ENCODE measurements around the gene ADARB2. TPM values are rescaled to one million over a fixed set of nuclear protein-coding genes. Genes with fewer than 3 reads are reported as not detected.

ADARB2 gene
- total and polyA plus RNA-seq, 2 experiments from 2014 or later: 1.6 to 3.1 TPM

GRCh38 chr10:1390200-1390599, 347.1 kb downstream of the ADARB2 start:
- no peak overlapping the region for H3K27ac ChIP-seq
- H3K36me3 ChIP-seq: no peaks in the 10 kb centered on the region
- TF ChIP-seq CTCF (IDR thresholded peaks at IDR 0.05; ENCODE audit: low read depth, low read length): no peak
- H3K4me1 ChIP-seq (ENCODE audit: low read depth): no peaks in the 10 kb centered on the region
- DNase-seq (ENCODE audit: low read depth in 1 of 2, low spot score in 1 of 2): no peak
- no peak overlapping the region for H3K4me3 ChIP-seq
- H3K27me3 ChIP-seq: no peaks in the 10 kb centered on the region
- H3K9me3 ChIP-seq (ENCODE audit: low read depth): no peaks in the 10 kb centered on the region

GRCh38 chr10:1384026-1384425, 353.3 kb downstream of the ADARB2 start:
- H3K27ac ChIP-seq: no peak overlapping the region
- DNase-seq (ENCODE audit: low read depth in 1 of 2, low spot score in 1 of 2): no peak
- no peak for TF ChIP-seq CTCF (IDR thresholded peaks at IDR 0.05; ENCODE audit: low read depth, low read length)
- H3K36me3 ChIP-seq: no peaks in the 10 kb centered on the region
- no peak overlapping the region for H3K4me3 ChIP-seq
- H3K27me3 ChIP-seq: peaks cover 10% of the 10 kb centered on the region
- H3K9me3 ChIP-seq (ENCODE audit: low read depth): no peaks in the 10 kb centered on the region
- H3K4me1 ChIP-seq (ENCODE audit: low read depth): no peaks in the 10 kb centered on the region

GRCh38 chr10:1382711-1383110, 354.6 kb downstream of the ADARB2 start:
- Histone ChIP-seq H3K4me3 (no peak overlapping the region), H3K36me3 (no peaks in the 10 kb centered on the region), H3K27me3 (peaks cover 10% of the 10 kb centered on the region), H3K4me1 (ENCODE audit: low read depth) (no peaks in the 10 kb centered on the region), H3K27ac (no peak overlapping the region), H3K9me3 (ENCODE audit: low read depth) (no peaks in the 10 kb centered on the region)
- no peak for DNase-seq (ENCODE audit: low read depth in 1 of 2, low spot score in 1 of 2)
- TF ChIP-seq CTCF (IDR thresholded peaks at IDR 0.05; ENCODE audit: low read depth, low read length): no peak

- no peak for DNase-seq (ENCODE audit: low read depth in 1 of 2, low spot score in 1 of 2)
- Histone ChIP-seq H3K4me3 (no peak overlapping the region), H3K4me1 (ENCODE audit: low read depth) (no peaks in the 10 kb centered on the region), H3K36me3 (no peaks in the 10 kb centered on the region), H3K27ac (no peak overlapping the region), H3K27me3 (peaks cover 10% of the 10 kb centered on the region), H3K9me3 (ENCODE audit: low read depth) (no peaks in the 10 kb centered on the region)
- TF ChIP-seq CTCF (IDR thresholded peaks at IDR 0.05; ENCODE audit: low read depth, low read length): no peak
Observed at GRCh38 chr10:1381339-1381738, 356.0 kb downstream of the ADARB2 start.

GRCh38 chr10:1380088-1380671, 357.1 kb downstream of the ADARB2 start:
- Histone ChIP-seq H3K36me3 (no peaks in the 10 kb centered on the region), H3K4me3 (no peak overlapping the region), H3K4me1 (ENCODE audit: low read depth) (no peaks in the 10 kb centered on the region), H3K9me3 (ENCODE audit: low read depth) (no peaks in the 10 kb centered on the region), H3K27me3 (peaks cover 10% of the 10 kb centered on the region), H3K27ac (no peak overlapping the region)
- no peak for DNase-seq (ENCODE audit: low read depth in 1 of 2, low spot score in 1 of 2)
- no peak for TF ChIP-seq CTCF (IDR thresholded peaks at IDR 0.05; ENCODE audit: low read depth, low read length)
